22Rv1 (cell line): ENCODE data around the gene ATN1.

ENCODE experiments used
- H3K27ac ChIP-seq: fragments of 450-650 bp; 2 replicates; pipeline ENCODE4 v1.5.1; 2017
- ZFX ChIP-seq: fragments of 450-650 bp; IDR thresholded peaks from 2 replicates; pipeline ENCODE4 v1.6.1; 2017; ENCODE audit warnings: antibody characterized with exemption, borderline replicate concordance
- TF ChIP-seq, protein P1 (sequence below): fragments of 450-650 bp; IDR thresholded peaks from 2 replicates; pipeline ENCODE4 v1.5.1; 2017; ENCODE audit warnings: mild to moderate bottlenecking

The ATN1 gene

DNA sequence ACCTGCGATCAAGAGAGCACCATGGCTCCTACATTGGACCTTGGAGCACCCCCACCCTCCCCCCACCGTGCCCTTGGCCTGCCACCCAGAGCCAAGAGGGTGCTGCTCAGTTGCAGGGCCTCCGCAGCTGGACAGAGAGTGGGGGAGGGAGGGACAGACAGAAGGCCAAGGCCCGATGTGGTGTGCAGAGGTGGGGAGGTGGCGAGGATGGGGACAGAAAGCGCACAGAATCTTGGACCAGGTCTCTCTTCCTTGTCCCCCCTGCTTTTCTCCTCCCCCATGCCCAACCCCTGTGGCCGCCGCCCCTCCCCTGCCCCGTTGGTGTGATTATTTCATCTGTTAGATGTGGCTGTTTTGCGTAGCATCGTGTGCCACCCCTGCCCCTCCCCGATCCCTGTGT, 14.0 kb downstream of the ATN1 start:
- H3K27ac ChIP-seq = peak overlapping the region; percentile 100
- no peak for TF ChIP-seq ZFX
- TF ChIP-seq, protein P1, sequence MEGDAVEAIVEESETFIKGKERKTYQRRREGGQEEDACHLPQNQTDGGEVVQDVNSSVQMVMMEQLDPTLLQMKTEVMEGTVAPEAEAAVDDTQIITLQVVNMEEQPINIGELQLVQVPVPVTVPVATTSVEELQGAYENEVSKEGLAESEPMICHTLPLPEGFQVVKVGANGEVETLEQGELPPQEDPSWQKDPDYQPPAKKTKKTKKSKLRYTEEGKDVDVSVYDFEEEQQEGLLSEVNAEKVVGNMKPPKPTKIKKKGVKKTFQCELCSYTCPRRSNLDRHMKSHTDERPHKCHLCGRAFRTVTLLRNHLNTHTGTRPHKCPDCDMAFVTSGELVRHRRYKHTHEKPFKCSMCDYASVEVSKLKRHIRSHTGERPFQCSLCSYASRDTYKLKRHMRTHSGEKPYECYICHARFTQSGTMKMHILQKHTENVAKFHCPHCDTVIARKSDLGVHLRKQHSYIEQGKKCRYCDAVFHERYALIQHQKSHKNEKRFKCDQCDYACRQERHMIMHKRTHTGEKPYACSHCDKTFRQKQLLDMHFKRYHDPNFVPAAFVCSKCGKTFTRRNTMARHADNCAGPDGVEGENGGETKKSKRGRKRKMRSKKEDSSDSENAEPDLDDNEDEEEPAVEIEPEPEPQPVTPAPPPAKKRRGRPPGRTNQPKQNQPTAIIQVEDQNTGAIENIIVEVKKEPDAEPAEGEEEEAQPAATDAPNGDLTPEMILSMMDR = no peak

DNA sequence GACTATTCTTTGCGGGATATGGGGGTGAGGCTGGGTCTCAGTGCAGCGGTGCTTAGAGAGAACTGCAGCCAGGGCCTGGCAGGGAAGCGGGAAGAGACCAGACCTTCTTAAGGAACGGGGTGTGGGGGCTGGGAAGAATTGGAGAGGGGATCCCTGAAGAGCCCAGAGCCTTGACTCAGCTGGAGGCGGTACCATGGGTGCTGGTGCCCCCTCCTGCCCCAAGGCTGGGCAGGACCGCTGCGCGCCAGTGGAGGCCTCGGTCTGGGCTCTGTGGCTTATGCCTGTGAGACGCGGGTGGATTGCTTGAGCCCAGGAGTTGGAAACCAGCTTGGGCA, 14.5 kb downstream of the ATN1 start:
- TF ChIP-seq ZFX = no peak
- TF ChIP-seq, protein P1 = no peak
- H3K27ac ChIP-seq = peak overlapping the region; percentile 100

DNA sequence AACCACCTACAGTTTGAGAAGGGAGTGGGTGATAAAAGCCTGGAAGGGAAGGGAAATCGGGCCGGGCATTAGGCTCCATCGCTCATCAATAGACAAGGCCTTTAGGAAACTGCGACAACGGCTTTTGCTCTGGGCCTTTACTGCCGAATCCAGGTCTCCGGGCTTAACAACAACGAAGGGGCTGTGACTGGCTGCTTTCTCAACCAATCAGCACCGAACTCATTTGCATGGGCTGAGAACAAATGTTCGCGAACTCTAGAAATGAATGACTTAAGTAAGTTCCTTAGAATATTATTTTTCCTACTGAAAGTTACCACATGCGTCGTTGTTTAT, 15.6 kb downstream of the ATN1 start:
- H3K27ac ChIP-seq = peak overlapping the region; percentile 100
- TF ChIP-seq, protein P1 = no peak
- no peak for TF ChIP-seq ZFX

DNA sequence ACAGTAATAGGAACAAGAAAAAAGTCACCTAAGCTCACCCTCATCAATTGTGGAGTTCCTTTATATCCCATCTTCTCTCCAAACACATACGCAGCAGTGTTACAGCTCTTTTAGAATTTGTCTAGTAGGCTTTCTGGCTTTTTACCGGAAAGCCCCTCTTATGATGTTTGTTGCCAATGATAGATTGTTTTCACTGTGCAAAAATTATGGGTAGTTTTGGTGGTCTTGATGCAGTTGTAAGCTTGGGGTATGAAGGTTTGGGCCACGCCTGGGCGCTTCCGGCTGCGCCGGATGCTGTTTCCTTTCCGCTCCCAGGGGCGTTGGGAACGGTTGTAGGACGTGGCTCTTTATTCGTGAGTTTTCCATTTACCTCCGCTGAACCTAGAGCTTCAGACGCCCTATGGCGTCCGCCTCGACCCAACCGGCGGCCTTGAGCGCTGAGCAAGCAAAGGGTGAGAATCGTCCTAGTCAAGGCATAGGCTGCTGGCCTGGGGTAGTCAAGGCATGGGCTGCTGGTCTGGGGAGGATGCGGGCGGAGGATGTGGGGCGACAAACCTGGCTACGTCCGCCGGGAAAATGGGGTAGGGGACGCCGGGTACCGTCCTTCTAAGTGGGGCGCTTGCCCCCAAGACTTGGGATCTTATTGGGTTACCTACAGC, 16.1 kb downstream of the ATN1 start, which contains the start of the genes C12orf57 and RNU7-1:
Gene C12orf57 (plus strand): TSS at position 301 of the 659 bp plus-strand sequence. CDS start 100 bp downstream, at position 401.
Gene RNU7-1 (plus strand): TSS at position 95 of the 659 bp plus-strand sequence.
- peak within 1 kb of the TSS; percentile 100 for H3K27ac ChIP-seq
- no peak for TF ChIP-seq ZFX
- TF ChIP-seq, protein P1 = no peak

GRCh38 chr12:6944381-6945186, 16.8 kb downstream of the ATN1 start:
- peak overlapping the region; percentile 100 for H3K27ac ChIP-seq
- TF ChIP-seq, protein P1 = peak; percentile 97
- no peak for TF ChIP-seq ZFX

DNA sequence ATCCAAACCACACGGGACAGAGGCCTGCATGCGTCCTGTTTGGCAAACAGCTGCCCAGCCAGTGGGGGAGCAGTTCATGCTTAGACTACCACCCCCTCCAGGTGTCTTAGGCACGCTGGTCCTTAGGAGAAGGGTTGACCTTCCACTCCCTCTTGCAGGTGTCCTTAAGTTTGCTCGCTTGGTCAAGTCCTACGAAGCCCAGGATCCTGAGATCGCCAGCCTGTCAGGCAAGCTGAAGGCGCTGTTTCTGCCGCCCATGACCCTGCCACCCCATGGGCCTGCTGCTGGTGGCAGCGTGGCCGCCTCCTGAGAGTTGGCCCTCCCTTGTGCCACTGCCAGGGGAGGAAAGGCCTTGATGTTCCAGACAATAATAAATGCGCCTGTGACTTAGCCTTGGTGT, 17.9 kb downstream of the ATN1 start:
- H3K27ac ChIP-seq = peak overlapping the region; percentile 100
- no peak for TF ChIP-seq ZFX
- TF ChIP-seq, protein P1 = no peak; the same call in 1 of the 2 replicates
